GM21381 (cell line): Measurements from ENCODE around the gene ZNF777.
A peak's percentile ranks its signal among the peaks of the same experiment; 100 is the strongest.

ENCODE experiments used
- ATAC-seq: cut with Tn5 transposase; IDR thresholded peaks from one replicate; pipeline ENCODE4 v1.9.1; 2021; ENCODE audit warnings: mild to moderate bottlenecking, moderate library complexity; ENCODE audit not compliant: unreplicated experiment

Gene ZNF777

GRCh38 chr7:149477494-149478443, 16.9 kb upstream of the ZNF777 start:
- ATAC-seq, result no peak

- no peak for ATAC-seq
These were observed 15.9 kb upstream of the ZNF777 start for GRCh38 chr7:149476791-149477190.

GRCh38 chr7:149475121-149476045, 14.5 kb upstream of the ZNF777 start:
- ATAC-seq, result no peak

GRCh38 chr7:149474309-149475120, 13.7 kb upstream of the ZNF777 start:
- ATAC-seq, result no peak

- ATAC-seq, result no peak
These were observed 12.4 kb upstream of the ZNF777 start for GRCh38 chr7:149473251-149473650.

- no peak for ATAC-seq
These were observed 10.6 kb upstream of the ZNF777 start for GRCh38 chr7:149471289-149471953.

- ATAC-seq, result no peak
These were observed 8.9 kb upstream of the ZNF777 start for GRCh38 chr7:149469806-149470205.

GRCh38 chr7:149468208-149468607, 7.3 kb upstream of the ZNF777 start:
- ATAC-seq, result no peak

- ATAC-seq, result no peak
These were observed 6.5 kb upstream of the ZNF777 start for GRCh38 chr7:149467321-149467859.

GRCh38 chr7:149466364-149466763, 5.5 kb upstream of the ZNF777 start:
- ATAC-seq, result no peak

GRCh38 chr7:149463500-149464161, 2.8 kb upstream of the ZNF777 start:
- ATAC-seq, result no peak

GRCh38 chr7:149462101-149462520, 1.2 kb upstream of the ZNF777 start:
- no peak for ATAC-seq

- ATAC-seq, result peak; percentile 33
These were observed 1.1 kb downstream of the ZNF777 start for GRCh38 chr7:149459540-149460452.

- no peak for ATAC-seq
These were observed 1.7 kb downstream of the ZNF777 start for GRCh38 chr7:149459201-149459539.

- no peak for ATAC-seq
These were observed 2.6 kb downstream of the ZNF777 start for GRCh38 chr7:149458235-149458634.

GRCh38 chr7:149457766-149458165, 3.1 kb downstream of the ZNF777 start:
- ATAC-seq, result no peak

GRCh38 chr7:149456506-149457421, 4.1 kb downstream of the ZNF777 start:
- no peak for ATAC-seq
